Ectodermal cell (in vitro differentiated cells): Measurements from ENCODE around the gene SERGEF.

Experiments used
- H3K27ac ChIP-seq: 2 replicates; pipeline ENCODE4 v1.7.0; 2013; ENCODE audit warnings: mild to moderate bottlenecking, low read depth, low read length; ENCODE audit not compliant: insufficient read depth, poor library complexity, severe bottlenecking
- H3K27me3 ChIP-seq: 2 replicates; pipeline ENCODE4 v1.7.0; 2013; ENCODE audit warnings: mild to moderate bottlenecking, low read length; ENCODE audit not compliant: insufficient read depth, control insufficient read depth, poor library complexity, severe bottlenecking
- H3K36me3 ChIP-seq: one replicate; pipeline ENCODE4 v1.7.0; 2013; ENCODE audit warnings: low read length; ENCODE audit not compliant: control insufficient read depth, insufficient read depth
- H3K4me1 ChIP-seq: one replicate; pipeline ENCODE4 v1.7.0; 2013; ENCODE audit warnings: low read length; ENCODE audit not compliant: control insufficient read depth, insufficient read depth
- H3K4me3 ChIP-seq: 2 replicates; pipeline ENCODE4 v1.7.0; 2013; ENCODE audit warnings: low read depth, low read length, control low read depth; ENCODE audit not compliant: insufficient read depth
- H3K9me3 ChIP-seq: 2 replicates; pipeline ENCODE4 v1.7.0; 2013; ENCODE audit warnings: mild to moderate bottlenecking, low read length, moderate library complexity; ENCODE audit not compliant: control insufficient read depth
- WGBS, 2 experiments: methylation state at CpG; one replicate each; pipeline ENCODE4 v1.1.7; 2013; ENCODE audit warnings: missing lambda C conversion rate in 2 of 2; 5-methylcytosine and 5-hydroxymethylcytosine counted together

Gene SERGEF

DNA sequence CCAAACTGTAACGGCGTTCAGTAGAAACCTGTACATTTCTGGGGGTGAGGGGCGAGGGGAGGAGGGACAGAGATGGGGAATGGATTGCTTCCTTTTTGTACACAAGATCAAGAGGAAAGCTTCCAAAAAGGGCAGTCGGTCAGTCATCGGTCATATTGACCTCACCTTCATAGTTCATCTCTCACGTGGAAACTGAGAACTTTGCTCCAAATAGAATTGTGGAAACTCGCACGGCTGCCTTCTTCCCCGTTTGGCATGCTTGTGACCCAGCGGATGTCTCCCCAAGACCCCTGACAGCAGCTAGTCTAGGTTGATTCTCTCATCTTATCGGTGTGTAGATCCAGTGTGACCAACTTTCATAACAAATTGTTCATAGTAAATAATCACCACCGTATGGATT is 230.7 kb downstream of the SERGEF start:
- Histone ChIP-seq H3K4me3 (no peak overlapping the region), H3K4me1 (no peaks in the 10 kb centered on the region), H3K36me3 (no peaks in the 10 kb centered on the region), H3K9me3 (no peaks in the 10 kb centered on the region), H3K27me3 (no peaks in the 10 kb centered on the region), H3K27ac (no peak overlapping the region)
- WGBS, 2 experiments: 92 to 94% methylated on average over 12 of the region's 12 CpGs

DNA sequence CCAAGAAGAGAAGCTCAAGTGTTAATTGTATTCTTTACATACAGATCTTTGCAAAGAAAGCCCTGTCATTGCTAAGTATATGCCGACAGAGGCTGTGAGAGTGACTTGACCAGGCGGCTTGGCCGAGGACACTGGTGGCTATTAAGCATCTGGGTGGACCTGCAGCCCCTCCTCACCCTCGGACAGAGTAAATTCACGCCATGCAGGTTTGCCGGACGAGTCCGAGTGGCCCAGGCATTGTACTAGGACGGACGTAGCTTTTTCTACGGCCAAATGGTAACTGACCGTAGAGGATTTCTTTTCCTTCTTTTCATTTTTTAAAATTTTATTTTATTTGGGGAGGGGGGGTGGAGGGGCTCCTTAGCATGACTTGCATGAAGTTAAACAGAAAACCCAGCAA is 231.2 kb downstream of the SERGEF start:
- H3K36me3 ChIP-seq: no peaks in the 10 kb centered on the region
- H3K27ac ChIP-seq: no peak overlapping the region
- H3K4me1 ChIP-seq: no peaks in the 10 kb centered on the region
- no peaks in the 10 kb centered on the region for H3K27me3 ChIP-seq
- WGBS, 2 experiments: 96% methylated on average over 11 to 12 of the region's 12 CpGs
- no peaks in the 10 kb centered on the region for H3K9me3 ChIP-seq
- no peak overlapping the region for H3K4me3 ChIP-seq

DNA sequence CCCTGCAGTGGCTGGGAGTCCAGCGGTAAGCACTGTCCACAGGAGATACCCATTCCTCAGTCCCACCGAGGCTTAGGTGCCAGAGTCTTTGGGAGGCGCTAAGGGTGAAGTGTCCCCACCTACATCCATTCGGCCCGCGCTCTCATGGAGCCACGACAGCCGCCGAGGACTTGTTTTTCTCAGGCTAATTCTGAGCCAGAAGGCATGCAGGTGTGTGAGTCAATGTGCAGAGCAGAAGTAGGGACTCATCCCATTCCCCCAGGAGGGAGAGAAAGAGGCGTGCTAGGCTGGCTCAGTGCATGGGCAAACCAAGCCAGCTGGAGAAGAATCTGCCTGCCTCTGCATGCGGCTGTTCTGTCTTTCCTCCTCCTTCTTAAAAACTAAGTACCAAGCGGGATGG is 231.6 kb downstream of the SERGEF start:
- Histone ChIP-seq H3K4me3 (no peak overlapping the region), H3K36me3 (no peaks in the 10 kb centered on the region), H3K27me3 (no peaks in the 10 kb centered on the region), H3K4me1 (peaks cover 3% of the 10 kb centered on the region), H3K27ac (no peak overlapping the region), H3K9me3 (no peaks in the 10 kb centered on the region)
- WGBS, 2 experiments: 89 to 92% methylated on average over 12 of the region's 12 CpGs

DNA sequence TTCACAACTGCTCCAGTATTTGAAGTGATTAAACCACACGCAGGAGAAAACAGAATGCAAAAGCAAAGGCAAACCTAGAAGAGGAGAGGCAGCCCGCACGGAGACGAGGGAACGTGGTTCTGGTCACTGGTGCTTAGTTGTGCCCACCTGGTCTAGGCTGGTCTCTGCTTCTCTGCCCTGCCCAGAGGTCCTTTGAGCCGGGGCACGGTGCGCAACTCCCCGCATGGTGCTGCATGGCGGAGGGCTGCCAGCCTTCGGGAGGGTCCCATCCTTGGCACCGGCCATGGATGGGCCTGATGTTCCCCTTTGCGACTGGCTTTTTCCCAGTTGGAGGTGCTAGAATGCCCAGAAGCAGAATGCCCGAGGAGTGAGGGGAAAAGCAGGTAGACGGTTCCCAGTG is 232.2 kb downstream of the SERGEF start:
- Histone ChIP-seq H3K36me3 (no peaks in the 10 kb centered on the region), H3K9me3 (no peaks in the 10 kb centered on the region), H3K4me3 (no peak overlapping the region), H3K27ac (no peak overlapping the region), H3K27me3 (no peaks in the 10 kb centered on the region), H3K4me1 (peaks cover 8% of the 10 kb centered on the region)
- WGBS, 2 experiments: 95 to 97% methylated on average over 15 of the region's 15 CpGs

DNA sequence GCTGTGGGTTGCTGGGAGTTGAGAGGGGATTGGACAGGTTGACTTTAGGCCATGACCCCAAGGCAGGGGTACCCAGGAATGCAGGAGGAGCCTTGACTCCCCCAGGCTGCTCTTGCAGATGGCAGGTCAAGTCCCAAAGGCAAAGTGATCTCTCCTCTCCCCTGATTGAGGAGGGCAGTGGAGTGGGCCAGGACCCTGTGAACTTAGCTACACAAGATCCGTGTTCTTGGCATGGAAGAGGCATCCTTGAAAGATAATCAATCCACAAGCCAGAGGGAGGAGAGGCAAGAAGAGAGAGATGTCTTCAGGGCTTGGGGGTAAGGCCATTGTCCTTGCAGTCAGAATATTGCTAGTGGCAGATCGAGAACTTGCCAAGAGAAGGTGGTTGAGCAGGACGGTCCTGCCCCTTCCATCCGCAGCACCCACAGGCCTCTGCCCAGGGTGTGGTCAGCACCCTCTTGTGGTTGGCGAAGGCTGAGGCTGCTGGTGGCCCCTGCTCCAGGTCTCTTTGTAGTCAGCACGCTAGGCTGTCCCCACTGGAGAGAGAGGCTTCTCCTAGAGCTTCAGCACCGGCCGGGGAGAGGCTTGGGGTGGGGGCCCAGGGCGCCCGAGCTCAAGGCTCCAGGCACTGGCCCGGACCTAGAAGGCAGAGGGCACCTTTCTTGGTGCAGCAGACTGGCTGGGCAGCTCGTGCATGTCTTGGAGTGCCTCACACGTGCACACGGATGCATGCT is 232.8 kb downstream of the SERGEF start:
- Histone ChIP-seq H3K4me3 (no peak overlapping the region), H3K4me1 (peaks cover 10% of the 10 kb centered on the region), H3K27me3 (no peaks in the 10 kb centered on the region), H3K27ac (no peak overlapping the region), H3K36me3 (no peaks in the 10 kb centered on the region), H3K9me3 (no peaks in the 10 kb centered on the region)
- 91 to 94% methylated on average over 14 of the region's 14 CpGs for WGBS, 2 experiments

DNA sequence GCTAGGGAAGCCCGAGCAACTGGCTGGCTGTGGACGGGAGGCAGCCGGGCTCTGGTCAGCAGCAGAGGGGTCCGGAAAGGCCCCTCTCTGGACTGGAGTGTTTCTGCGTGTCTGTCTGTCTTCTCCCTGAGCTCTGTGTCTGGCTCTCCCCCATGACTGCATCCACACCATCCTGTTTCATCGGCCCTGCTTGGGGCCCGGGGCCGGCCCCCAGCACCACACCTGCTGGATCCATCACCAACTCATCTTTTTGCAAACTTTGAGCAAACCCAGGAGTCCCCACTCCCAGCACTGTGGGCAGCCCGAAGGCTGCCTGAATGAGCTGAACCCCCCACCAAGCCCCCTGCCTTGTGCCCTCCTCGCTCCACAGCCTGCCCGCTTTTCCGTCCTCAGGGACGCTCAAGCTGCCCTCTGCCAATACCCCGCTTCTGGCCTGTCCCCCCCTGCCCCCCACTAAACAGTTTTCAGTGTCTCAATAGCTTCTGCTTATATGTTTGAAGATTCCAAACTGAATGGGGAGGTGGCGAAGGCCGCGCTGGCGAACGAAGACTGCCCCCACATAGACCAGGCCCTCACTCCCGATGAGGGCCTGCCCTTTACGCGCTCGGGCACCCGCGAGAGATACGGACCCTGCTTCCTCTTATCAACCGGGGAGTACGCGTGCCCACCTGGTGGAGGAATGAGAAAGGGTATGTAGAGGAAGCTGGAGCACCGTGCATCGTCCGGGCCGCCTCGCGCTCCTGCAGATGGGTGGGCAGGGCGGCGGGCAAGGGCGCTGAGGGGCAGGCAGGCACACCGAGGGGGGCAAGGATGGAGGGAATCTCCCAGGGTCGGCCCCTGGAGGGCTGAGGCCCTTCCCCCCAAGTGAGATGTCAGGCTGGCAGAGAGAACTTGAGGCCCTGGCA is 233.6 kb downstream of the SERGEF start:
- no peaks in the 10 kb centered on the region for H3K36me3 ChIP-seq
- H3K4me1 ChIP-seq: peaks cover 15% of the 10 kb centered on the region
- 96% methylated on average over 40 of the region's 40 CpGs for WGBS, 2 experiments
- no peak overlapping the region for H3K4me3 ChIP-seq
- no peak overlapping the region for H3K27ac ChIP-seq
- H3K9me3 ChIP-seq: no peaks in the 10 kb centered on the region
- H3K27me3 ChIP-seq: no peaks in the 10 kb centered on the region

DNA sequence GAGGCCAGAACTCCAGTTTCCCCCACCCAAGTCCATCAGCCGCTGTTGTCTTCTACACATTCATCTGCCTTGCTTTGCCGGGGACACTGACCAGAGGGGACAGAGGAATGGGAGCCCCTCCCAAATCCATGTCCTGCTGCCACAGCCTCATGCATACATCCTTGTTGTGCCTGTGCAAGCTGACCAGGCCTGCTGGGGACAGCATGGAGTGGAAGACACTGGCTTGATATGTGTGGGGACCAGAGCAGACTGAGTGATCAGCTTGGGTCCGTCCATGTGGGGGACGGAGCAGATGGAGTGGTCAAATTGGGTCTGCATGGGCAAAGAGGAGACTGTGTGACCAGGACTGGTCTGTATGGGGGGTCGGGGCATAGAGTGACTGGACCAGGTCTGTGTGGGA is 234.5 kb downstream of the SERGEF start:
- H3K4me1 ChIP-seq: peaks cover 15% of the 10 kb centered on the region
- no peaks in the 10 kb centered on the region for H3K36me3 ChIP-seq
- H3K27ac ChIP-seq: no peak overlapping the region
- H3K9me3 ChIP-seq: no peaks in the 10 kb centered on the region
- no peaks in the 10 kb centered on the region for H3K27me3 ChIP-seq
- H3K4me3 ChIP-seq: no peak overlapping the region
- 93 to 94% methylated on average over 5 of the region's 5 CpGs for WGBS, 2 experiments

DNA sequence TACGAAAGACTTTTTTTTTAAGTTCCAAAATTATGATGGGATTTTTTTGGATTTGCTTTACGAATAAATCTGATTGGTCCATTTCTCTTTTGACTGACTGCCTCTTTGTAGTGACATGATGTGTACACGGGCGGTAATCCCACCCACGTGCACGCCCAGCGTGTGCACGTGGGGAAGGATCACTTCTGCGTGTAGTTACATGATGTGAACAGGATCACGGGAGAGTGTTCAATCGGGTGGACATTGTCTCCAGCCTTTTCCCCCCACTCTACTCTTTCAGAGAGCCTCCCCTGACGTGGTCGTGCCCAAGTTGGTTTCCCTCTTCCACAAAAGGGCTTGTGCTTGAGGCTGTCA is 235.1 kb downstream of the SERGEF start:
- Histone ChIP-seq H3K9me3 (no peaks in the 10 kb centered on the region), H3K4me3 (no peak overlapping the region), H3K27ac (no peak overlapping the region), H3K27me3 (no peaks in the 10 kb centered on the region), H3K4me1 (peaks cover 15% of the 10 kb centered on the region), H3K36me3 (no peaks in the 10 kb centered on the region)
- 96% methylated on average over 13 of the region's 13 CpGs for WGBS, 2 experiments

DNA sequence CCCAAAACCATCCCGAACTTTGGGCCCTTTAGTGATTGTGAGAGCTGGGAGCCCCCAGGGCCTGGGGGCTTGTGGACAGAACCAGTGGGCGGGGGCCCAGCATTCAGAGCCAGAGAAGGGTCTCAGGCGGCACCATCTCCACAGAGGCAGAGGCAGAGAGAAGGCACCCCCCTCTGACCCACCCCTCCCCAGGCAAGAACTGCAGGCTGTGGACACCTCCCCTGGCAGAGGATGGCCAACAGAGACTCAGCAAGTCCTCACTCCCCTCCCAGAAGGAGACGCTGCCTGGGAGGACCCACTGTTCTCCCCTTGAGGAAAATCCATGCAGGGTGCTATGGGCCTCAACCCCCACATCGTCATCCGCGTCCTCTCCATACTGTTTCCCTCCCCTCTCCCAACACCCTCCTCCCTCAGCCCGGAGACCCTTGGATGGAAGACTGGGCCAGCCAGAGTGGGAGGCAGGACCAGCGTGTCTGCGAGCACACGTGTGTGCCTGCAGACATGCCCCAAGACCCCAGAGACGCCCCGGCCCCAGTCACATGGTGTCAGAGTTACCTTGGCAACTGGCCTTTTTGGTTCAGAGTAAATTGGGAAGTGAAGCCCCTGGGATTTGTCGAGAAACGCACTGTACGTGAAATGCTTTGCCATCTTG is 235.6 kb downstream of the SERGEF start:
- no peaks in the 10 kb centered on the region for H3K27me3 ChIP-seq
- no peak overlapping the region for H3K27ac ChIP-seq
- H3K9me3 ChIP-seq: no peaks in the 10 kb centered on the region
- WGBS, 2 experiments: 92 to 95% methylated on average over 16 of the region's 16 CpGs
- no peak overlapping the region for H3K4me3 ChIP-seq
- H3K4me1 ChIP-seq: peaks cover 15% of the 10 kb centered on the region
- H3K36me3 ChIP-seq: no peaks in the 10 kb centered on the region

DNA sequence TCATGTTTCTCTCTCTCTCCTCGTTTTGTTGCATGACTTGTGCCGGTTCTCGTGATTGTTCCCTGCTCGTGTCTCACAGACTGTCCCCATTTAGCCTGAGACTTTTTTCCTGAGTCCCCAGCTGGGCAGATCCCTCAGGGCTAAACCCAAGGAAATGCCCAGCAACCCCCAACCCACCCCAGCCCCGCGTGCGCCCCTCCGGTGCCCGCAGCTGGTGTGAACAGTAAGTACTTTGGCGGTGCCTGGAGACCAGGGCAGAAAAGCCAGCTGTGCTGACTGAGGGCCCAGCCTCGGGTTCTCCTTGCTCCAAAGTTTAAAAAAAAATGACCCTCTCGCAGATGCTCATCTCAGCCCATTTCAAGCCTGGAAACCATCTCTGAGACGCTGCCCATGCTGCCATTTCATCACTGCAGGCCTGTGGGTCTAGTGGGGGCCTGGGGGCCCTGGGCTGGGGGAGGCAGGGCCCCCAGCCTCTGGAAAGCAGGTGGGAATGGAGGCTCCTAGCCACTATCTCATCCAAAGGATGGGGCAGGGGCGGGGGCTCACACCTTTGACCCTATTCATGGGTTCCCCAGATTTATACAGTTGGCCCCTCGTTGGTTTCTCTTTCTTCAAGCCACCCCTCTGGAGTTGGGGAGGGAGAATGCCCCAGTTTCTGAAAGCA is 236.5 kb downstream of the SERGEF start:
- Histone ChIP-seq H3K4me3 (no peak overlapping the region), H3K36me3 (no peaks in the 10 kb centered on the region), H3K27me3 (no peaks in the 10 kb centered on the region), H3K27ac (no peak overlapping the region), H3K9me3 (no peaks in the 10 kb centered on the region), H3K4me1 (peaks cover 15% of the 10 kb centered on the region)
- WGBS, 2 experiments: 87% methylated on average over 15 of the region's 15 CpGs
